ENCODE data around the gene DOK5. TPM values are rescaled to one million over a fixed set of nuclear protein-coding genes. Genes with fewer than 3 reads are reported as not detected.

Gene DOK5
- total RNA-seq, 3 donors from 2014 or later (not counting 1 experiment from before 2014, with no cell fraction given) = not detected

DNA sequence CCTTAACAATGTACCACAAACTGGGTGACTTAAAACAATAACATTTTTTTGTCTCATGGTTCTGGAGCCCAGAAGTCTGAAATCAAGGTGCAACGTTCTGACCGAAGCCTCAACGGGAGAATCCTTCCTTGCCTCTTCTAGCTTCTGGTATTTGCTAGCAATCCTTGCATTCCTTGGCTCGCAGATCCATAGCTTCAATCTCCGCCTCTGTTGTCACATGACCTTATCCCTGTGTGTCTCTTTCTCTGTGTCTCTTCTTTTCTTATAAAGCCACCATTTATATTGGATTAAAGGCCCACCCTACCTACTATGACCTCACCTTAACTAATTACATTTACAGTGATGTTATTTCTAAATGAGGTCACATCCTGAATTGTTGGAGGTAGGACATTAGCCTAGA, 37.2 kb upstream of the DOK5 start:
- no peaks in the 10 kb centered on the region for H3K36me3 Mint-ChIP-seq

DNA sequence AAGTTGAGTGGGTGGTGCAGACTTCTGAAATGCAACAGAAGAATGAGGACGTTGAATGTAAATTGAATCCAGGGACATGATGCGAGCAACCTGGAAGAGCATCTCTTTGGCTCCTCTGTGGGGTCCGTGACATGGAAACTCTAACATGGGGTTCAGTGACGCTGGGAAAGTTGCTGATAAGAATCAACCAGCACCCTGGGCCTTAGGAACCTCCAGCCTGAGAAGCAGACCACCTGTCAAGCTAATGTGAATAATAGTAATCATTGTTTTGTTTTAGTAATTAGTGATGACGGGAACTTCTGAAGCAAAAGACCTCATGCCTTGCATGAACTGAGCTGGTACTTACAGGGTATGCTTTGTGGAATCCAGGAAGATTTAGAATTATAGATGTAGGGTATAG, 25.2 kb upstream of the DOK5 start:
- no peaks in the 10 kb centered on the region for H3K36me3 Mint-ChIP-seq
- no peak for DNase-seq
- intact Hi-C loops (cut with micrococcal nuclease) = no loop called here
- Histone ChIP-seq H3K36me3 (ENCODE audit: control insufficient read depth, insufficient read depth, low read length) (no peaks in the 10 kb centered on the region), H3K27me3 (ENCODE audit: control insufficient read depth, insufficient read depth, low read length) (no peaks in the 10 kb centered on the region), H3K4me3 (ENCODE audit: low read length) (no peak overlapping the region), H3K9me3 (ENCODE audit: control insufficient read depth, insufficient read depth, low read length) (no peaks in the 10 kb centered on the region), H3K27ac (ENCODE audit: low read length) (no peak overlapping the region), H3K4me1 (ENCODE audit: control insufficient read depth, insufficient read depth, low read length) (no peaks in the 10 kb centered on the region)
- H3K4me3 Mint-ChIP-seq = no peak overlapping the region
- peaks cover 5 to 14% of the 10 kb centered on the region in 2 donors for H3K27me3 Mint-ChIP-seq (ENCODE audit: low read depth in 2 of 2)
- H3K9me3 Mint-ChIP-seq = peaks cover 0 to 7% of the 10 kb centered on the region in 2 donors
- TF ChIP-seq, protein P1, sequence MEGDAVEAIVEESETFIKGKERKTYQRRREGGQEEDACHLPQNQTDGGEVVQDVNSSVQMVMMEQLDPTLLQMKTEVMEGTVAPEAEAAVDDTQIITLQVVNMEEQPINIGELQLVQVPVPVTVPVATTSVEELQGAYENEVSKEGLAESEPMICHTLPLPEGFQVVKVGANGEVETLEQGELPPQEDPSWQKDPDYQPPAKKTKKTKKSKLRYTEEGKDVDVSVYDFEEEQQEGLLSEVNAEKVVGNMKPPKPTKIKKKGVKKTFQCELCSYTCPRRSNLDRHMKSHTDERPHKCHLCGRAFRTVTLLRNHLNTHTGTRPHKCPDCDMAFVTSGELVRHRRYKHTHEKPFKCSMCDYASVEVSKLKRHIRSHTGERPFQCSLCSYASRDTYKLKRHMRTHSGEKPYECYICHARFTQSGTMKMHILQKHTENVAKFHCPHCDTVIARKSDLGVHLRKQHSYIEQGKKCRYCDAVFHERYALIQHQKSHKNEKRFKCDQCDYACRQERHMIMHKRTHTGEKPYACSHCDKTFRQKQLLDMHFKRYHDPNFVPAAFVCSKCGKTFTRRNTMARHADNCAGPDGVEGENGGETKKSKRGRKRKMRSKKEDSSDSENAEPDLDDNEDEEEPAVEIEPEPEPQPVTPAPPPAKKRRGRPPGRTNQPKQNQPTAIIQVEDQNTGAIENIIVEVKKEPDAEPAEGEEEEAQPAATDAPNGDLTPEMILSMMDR (IDR thresholded peaks at IDR 0.05) = no peak
- no peak for ATAC-seq
- 80% methylated on average over 5 of the region's 5 CpGs for whole genome bisulfite sequencing (ENCODE audit: insufficient coverage)
- H3K4me1 Mint-ChIP-seq = no peaks in the 10 kb centered on the region
- H3K27ac Mint-ChIP-seq = no peak overlapping the region

More for the DNA sequence above, 37.2 kb upstream of the DOK5 start:
- DNase-seq (no peak), ATAC-seq (no peak)
- H3K4me1 Mint-ChIP-seq = no peaks in the 10 kb centered on the region
- H3K36me3 ChIP-seq (ENCODE audit: control insufficient read depth, insufficient read depth, low read length) = no peaks in the 10 kb centered on the region
- no peak overlapping the region for H3K27ac ChIP-seq (ENCODE audit: low read length)
- TF ChIP-seq, protein P1 (IDR thresholded peaks at IDR 0.05) = no peak
- no peaks in the 10 kb centered on the region for H3K9me3 Mint-ChIP-seq
- no peaks in the 10 kb centered on the region for H3K4me1 ChIP-seq (ENCODE audit: control insufficient read depth, insufficient read depth, low read length)
- H3K27me3 Mint-ChIP-seq (ENCODE audit: low read depth in 2 of 2) = no peaks in the 10 kb centered on the region
- H3K4me3 ChIP-seq (ENCODE audit: low read length) = no peak overlapping the region
- no peak overlapping the region for H3K27ac Mint-ChIP-seq
- no peaks in the 10 kb centered on the region for H3K27me3 ChIP-seq (ENCODE audit: control insufficient read depth, insufficient read depth, low read length)
- no peaks in the 10 kb centered on the region for H3K9me3 ChIP-seq (ENCODE audit: control insufficient read depth, insufficient read depth, low read length)
- intact Hi-C loops (cut with micrococcal nuclease) = no loop called here
- H3K4me3 Mint-ChIP-seq = no peak overlapping the region
- 89% methylated on average over 5 of the region's 5 CpGs for WGBS (ENCODE audit: insufficient coverage)

DNA sequence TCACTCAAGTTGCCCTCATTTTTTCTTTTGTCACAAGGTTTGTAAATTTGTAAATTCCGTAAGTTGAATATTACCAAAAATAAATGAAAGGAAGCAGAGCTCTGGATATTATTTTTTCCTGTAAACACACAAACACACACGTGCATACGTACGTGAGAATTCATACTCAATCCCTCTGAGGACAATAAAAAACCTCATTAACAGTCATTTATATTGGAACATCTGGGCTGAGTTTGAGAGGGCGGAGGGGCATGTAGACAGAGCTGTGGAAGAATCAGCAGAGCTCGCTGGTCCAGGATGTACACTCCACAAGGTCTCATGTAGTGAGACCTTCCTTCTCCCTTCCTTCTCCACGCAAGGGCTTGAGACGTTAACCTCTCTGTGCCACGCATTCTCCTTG, 24.2 kb upstream of the DOK5 start:
- WGBS (ENCODE audit: insufficient coverage) = 93% methylated on average over 7 of the region's 9 CpGs
- Mint-ChIP-seq H3K9me3 (peaks cover 0 to 7% of the 10 kb centered on the region in 2 donors), H3K36me3 (no peaks in the 10 kb centered on the region), H3K27me3 (ENCODE audit: low read depth in 2 of 2) (peaks cover 5 to 14% of the 10 kb centered on the region in 2 donors), H3K4me3 (no peak overlapping the region), H3K27ac (no peak overlapping the region), H3K4me1 (no peaks in the 10 kb centered on the region)
- ATAC-seq (no peak), DNase-seq (no peak)
- Histone ChIP-seq H3K9me3 (ENCODE audit: control insufficient read depth, insufficient read depth, low read length) (no peaks in the 10 kb centered on the region), H3K4me3 (ENCODE audit: low read length) (no peak overlapping the region), H3K36me3 (ENCODE audit: control insufficient read depth, insufficient read depth, low read length) (no peaks in the 10 kb centered on the region), H3K27ac (ENCODE audit: low read length) (no peak overlapping the region), H3K4me1 (ENCODE audit: control insufficient read depth, insufficient read depth, low read length) (no peaks in the 10 kb centered on the region), H3K27me3 (ENCODE audit: control insufficient read depth, insufficient read depth, low read length) (no peaks in the 10 kb centered on the region)
- intact Hi-C loops (cut with micrococcal nuclease) = no loop called here
- TF ChIP-seq, protein P1 (IDR thresholded peaks at IDR 0.05) = no peak

DNA sequence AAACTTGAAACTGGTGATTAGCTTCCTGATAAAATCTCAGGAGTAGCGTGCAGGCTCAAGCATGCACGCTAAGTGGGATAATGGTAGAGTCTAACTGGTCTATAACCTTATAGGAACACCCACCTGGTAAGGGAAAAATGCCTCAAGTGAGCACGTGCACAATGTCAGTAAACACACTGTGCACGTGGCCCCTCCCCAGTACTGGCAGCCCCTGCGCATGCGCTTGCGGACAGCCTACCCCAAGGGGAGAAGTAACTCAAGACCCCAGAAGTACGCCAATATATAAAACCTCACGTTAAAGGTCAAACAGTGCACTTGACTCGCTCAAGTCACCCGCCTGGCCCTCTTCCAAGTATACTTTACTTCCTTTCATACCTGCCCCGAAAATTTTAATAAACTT, 23.1 kb upstream of the DOK5 start:
- no peaks in the 10 kb centered on the region for H3K36me3 Mint-ChIP-seq
- DNase-seq = no peak
- 90% methylated on average over 12 of the region's 12 CpGs for WGBS (ENCODE audit: insufficient coverage)
- Histone ChIP-seq H3K27me3 (ENCODE audit: control insufficient read depth, insufficient read depth, low read length) (no peaks in the 10 kb centered on the region), H3K9me3 (ENCODE audit: control insufficient read depth, insufficient read depth, low read length) (no peaks in the 10 kb centered on the region), H3K36me3 (ENCODE audit: control insufficient read depth, insufficient read depth, low read length) (no peaks in the 10 kb centered on the region), H3K4me3 (ENCODE audit: low read length) (no peak overlapping the region), H3K4me1 (ENCODE audit: control insufficient read depth, insufficient read depth, low read length) (no peaks in the 10 kb centered on the region), H3K27ac (ENCODE audit: low read length) (no peak overlapping the region)
- H3K4me1 Mint-ChIP-seq = no peaks in the 10 kb centered on the region
- ATAC-seq = no peak
- H3K9me3 Mint-ChIP-seq = peaks cover 0 to 7% of the 10 kb centered on the region in 2 donors
- no peak overlapping the region for H3K27ac Mint-ChIP-seq
- intact Hi-C loops (cut with micrococcal nuclease) = no loop called here
- peaks cover 4 to 8% of the 10 kb centered on the region in 2 donors for H3K27me3 Mint-ChIP-seq (ENCODE audit: low read depth in 2 of 2)
- H3K4me3 Mint-ChIP-seq = no peak overlapping the region
- TF ChIP-seq, protein P1 (IDR thresholded peaks at IDR 0.05) = no peak
